Measurements from ENCODE around the gene POLR1A. TPM values are rescaled to one million over a fixed set of nuclear protein-coding genes. Genes with fewer than 3 reads are reported as not detected.

POLR1A gene
- total and polyA plus RNA-seq, 2 of the 8 experiments (the other 6 are each of a cell fraction or from before 2014, with no cell fraction given), result 8.9 to 58.1 TPM

DNA sequence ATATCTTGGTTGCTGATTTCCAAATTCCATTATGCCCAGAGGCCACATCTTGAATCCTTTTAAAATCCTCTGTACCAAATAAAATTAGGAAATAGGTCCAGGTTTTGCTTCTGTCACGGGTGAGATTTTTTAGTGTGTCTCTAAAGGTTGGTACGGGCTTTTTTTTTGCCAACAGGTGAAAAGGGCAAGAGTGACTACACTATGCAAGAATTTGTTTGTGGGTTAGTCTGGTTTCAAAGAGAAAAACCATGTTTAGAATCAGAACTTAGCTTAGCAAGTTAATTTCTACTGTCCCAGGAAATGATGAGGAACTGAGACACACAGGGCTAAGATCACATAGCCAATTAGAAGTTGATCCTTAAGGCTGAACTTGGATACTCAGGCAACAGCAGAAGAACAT, 41.7 kb downstream of the POLR1A start:
- Histone ChIP-seq H2BK15ac (ENCODE audit: low read length) (no peak overlapping the region), H3K23ac (ENCODE audit: insufficient read length) (no peak overlapping the region), H3K4me1 (replicated peaks in 1 of 4; ENCODE audit: control insufficient read depth in 3 of 4, insufficient read depth in 4 of 4, low read length in 3 of 4) (no peaks in the 10 kb centered on the region), H3K4me2 (ENCODE audit: insufficient read depth in 1 of 2, low read depth in 2 of 2, low read length in 2 of 2) (no peak overlapping the region), H3K27ac (ENCODE audit: low read depth, low read length) (no peak overlapping the region), H3K9me3 (ENCODE audit: insufficient read depth in 2 of 2, low read depth in 1 of 2, low read length in 1 of 2) (no peaks in the 10 kb centered on the region), H3K18ac (ENCODE audit: extremely low read depth, low read length) (no peak overlapping the region), H4K20me1 (replicated peaks in 1 of 2; ENCODE audit: control insufficient read depth in 1 of 2, insufficient read depth in 2 of 2, low read length in 2 of 2) (no peaks in the 10 kb centered on the region), H4K91ac (replicated peaks; ENCODE audit: insufficient read length, low read length) (no peak overlapping the region), H3K79me2 (ENCODE audit: control insufficient read depth in 1 of 2, insufficient read depth in 2 of 2, low read length in 2 of 2) (no peaks in the 10 kb centered on the region), H2AK5ac (ENCODE audit: low read depth, low read length) (no peak overlapping the region), H2BK5ac (ENCODE audit: low read depth, low read length) (no peak overlapping the region), H3K4me3 (ENCODE audit: extremely low read depth in 1 of 4, insufficient read depth in 2 of 4, low read depth in 3 of 4, low read length in 4 of 4) (no peak overlapping the region), H3K56ac (replicated peaks; ENCODE audit: insufficient read length, low read depth, low read length) (no peak overlapping the region), H2BK12ac (ENCODE audit: low read depth, low read length) (no peak overlapping the region), H4K5ac (ENCODE audit: insufficient read length, low read depth, low read length) (no peak overlapping the region), H3K23me2 (ENCODE audit: low read depth, low read length) (no peaks in the 10 kb centered on the region), H2BK20ac (ENCODE audit: low read length) (no peak overlapping the region), H2AFZ (ENCODE audit: low read length) (no peak overlapping the region), H3K4ac (replicated peaks; ENCODE audit: insufficient read length, low read depth, low read length) (no peak overlapping the region), H3K36me3 (ENCODE audit: control insufficient read depth in 2 of 4, insufficient read depth in 4 of 4, low read length in 3 of 4) (peaks cover 13 to 57% (median 46%) of the 10 kb centered on the region in 4 experiments), H3K27me3 (replicated peaks in 1 of 4; ENCODE audit: control insufficient read depth in 3 of 4, extremely low read depth in 1 of 4, insufficient read depth in 3 of 4, low read length in 3 of 4) (no peaks in the 10 kb centered on the region), H2BK120ac (replicated peaks; ENCODE audit: low read depth, low read length) (no peak overlapping the region), H3K9ac (replicated peaks in 1 of 4; ENCODE audit: extremely low read depth in 1 of 4, low read depth in 3 of 4, low read length in 3 of 4) (no peak overlapping the region), H4K8ac (ENCODE audit: extremely low read depth, insufficient read depth, low read length) (no peak overlapping the region), H3K14ac (ENCODE audit: insufficient read length) (no peak overlapping the region), H3K79me1 (ENCODE audit: low read depth, low read length) (no peaks in the 10 kb centered on the region)
- WGBS, 2 experiments (ENCODE audit: extremely low coverage in 1 of 2, insufficient coverage in 1 of 2, insufficient read length in 1 of 2, insufficient replicate concordance in 2 of 2, low coverage in 1 of 2, low lambda C conversion rate in 2 of 2, missing lambda C conversion rate in 1 of 2), result 95% methylated on average over 2 of the region's 2 CpGs; no CpG with 5 or more reads in 1 of the 2 experiments
- POLR2A ChIA-PET (ENCODE audit: partially characterized antibody), result interaction anchor here (1.0 kb wide), 1 partner anchor 11 kb away, joined by 3 read pairs; no protein-coding TSS in a partner anchor
- FAIRE-seq (no peak), DNase-seq (ENCODE audit: low read depth in 1 of 2, low spot score in 2 of 2) (no peak)
- TF ChIP-seq SRF (IDR thresholded peaks at IDR 0.05; ENCODE audit: low read depth, low read length), result no peak
- TF ChIP-seq SP4 (IDR thresholded peaks at IDR 0.05; ENCODE audit: low read length), result no peak
- no peak for TF ChIP-seq RFX5 (IDR thresholded peaks at IDR 0.05; ENCODE audit: borderline replicate concordance, low read depth, low read length)
- no peak for TF ChIP-seq PHF8 (conservative IDR thresholded peaks at IDR 0.05; ENCODE audit: low read depth, low read length)
- no peak for TF ChIP-seq CEBPB (IDR thresholded peaks at IDR 0.05; ENCODE audit: low read depth, low read length)
- TF ChIP-seq TAF7 (optimal IDR thresholded peaks at IDR 0.05; ENCODE audit: borderline replicate concordance, low read depth, low read length), result no peak
- TF ChIP-seq TAF1 (IDR thresholded peaks at IDR 0.05; ENCODE audit: low read depth, low read length), result no peak
- no peak for TF ChIP-seq KDM5A (IDR thresholded peaks at IDR 0.05; ENCODE audit: low read length)
- TF ChIP-seq, protein P1, sequence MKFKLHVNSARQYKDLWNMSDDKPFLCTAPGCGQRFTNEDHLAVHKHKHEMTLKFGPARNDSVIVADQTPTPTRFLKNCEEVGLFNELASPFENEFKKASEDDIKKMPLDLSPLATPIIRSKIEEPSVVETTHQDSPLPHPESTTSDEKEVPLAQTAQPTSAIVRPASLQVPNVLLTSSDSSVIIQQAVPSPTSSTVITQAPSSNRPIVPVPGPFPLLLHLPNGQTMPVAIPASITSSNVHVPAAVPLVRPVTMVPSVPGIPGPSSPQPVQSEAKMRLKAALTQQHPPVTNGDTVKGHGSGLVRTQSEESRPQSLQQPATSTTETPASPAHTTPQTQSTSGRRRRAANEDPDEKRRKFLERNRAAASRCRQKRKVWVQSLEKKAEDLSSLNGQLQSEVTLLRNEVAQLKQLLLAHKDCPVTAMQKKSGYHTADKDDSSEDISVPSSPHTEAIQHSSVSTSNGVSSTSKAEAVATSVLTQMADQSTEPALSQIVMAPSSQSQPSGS (IDR thresholded peaks at IDR 0.05; ENCODE audit: low read length), result no peak
- TF ChIP-seq, protein P2, sequence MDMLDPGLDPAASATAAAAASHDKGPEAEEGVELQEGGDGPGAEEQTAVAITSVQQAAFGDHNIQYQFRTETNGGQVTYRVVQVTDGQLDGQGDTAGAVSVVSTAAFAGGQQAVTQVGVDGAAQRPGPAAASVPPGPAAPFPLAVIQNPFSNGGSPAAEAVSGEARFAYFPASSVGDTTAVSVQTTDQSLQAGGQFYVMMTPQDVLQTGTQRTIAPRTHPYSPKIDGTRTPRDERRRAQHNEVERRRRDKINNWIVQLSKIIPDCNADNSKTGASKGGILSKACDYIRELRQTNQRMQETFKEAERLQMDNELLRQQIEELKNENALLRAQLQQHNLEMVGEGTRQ (IDR thresholded peaks at IDR 0.05; ENCODE audit: low read length), result no peak
- CTCF ChIA-PET (ENCODE audit: partially characterized antibody), result interaction anchor here (0.6 to 1.0 kb wide), 4 partner anchors 16 to 237 kb away, joined by 3 to 4 read pairs (median 3); no protein-coding TSS in a partner anchor

Data from H1 (cell line).